GM19193 (cell line): ENCODE measurements around the gene LYST.

ENCODE experiments used
- POLR2A ChIP-seq: IDR thresholded peaks from 4 replicates; pipeline ENCODE4 v1.6.1; 2011; ENCODE audit not compliant: insufficient read depth, insufficient read length; ENCODE audit errors: extremely low read depth

LYST gene

GRCh38 chr1:235866205-235866912 lies at the start of gene LYST:
Gene LYST, minus strand, starts transcription at chr1:235866906. Its CDS starts 36,489 bp downstream, at chr1:235830417.
- no peak for TF ChIP-seq POLR2A

- TF ChIP-seq POLR2A: no peak
These were observed 46.6 kb upstream of the LYST start for GRCh38 chr1:235913311-235913710.

DNA sequence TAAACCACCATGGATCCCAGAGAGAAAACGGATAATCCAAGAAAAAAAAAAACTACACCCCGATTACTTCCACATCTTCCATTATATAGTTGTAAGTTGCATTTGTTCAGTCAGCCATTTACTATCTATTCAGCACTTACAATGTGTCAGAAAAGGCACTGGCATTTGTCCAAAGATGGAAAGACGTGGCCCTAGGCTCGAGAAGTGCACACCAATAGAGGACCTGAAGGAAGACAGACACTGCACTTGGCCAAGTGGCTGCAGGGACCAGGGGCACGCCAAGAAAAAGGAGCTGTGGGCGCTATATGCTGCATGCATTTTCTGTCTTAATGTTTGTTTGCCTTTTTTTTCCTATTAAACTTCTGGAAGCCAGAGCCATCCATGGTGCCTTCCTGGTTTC lies 45.2 kb upstream of the LYST start:
- no peak for TF ChIP-seq POLR2A

GRCh38 chr1:235911300-235911662 lies 44.6 kb upstream of the LYST start:
- TF ChIP-seq POLR2A: no peak

- TF ChIP-seq POLR2A: no peak
These were observed 43.9 kb upstream of the LYST start for GRCh38 chr1:235910357-235911299.

- no peak for TF ChIP-seq POLR2A
These were observed 42.2 kb upstream of the LYST start for GRCh38 chr1:235908742-235909520.

GRCh38 chr1:235907897-235908240 lies 41.2 kb upstream of the LYST start:
- no peak for TF ChIP-seq POLR2A

DNA sequence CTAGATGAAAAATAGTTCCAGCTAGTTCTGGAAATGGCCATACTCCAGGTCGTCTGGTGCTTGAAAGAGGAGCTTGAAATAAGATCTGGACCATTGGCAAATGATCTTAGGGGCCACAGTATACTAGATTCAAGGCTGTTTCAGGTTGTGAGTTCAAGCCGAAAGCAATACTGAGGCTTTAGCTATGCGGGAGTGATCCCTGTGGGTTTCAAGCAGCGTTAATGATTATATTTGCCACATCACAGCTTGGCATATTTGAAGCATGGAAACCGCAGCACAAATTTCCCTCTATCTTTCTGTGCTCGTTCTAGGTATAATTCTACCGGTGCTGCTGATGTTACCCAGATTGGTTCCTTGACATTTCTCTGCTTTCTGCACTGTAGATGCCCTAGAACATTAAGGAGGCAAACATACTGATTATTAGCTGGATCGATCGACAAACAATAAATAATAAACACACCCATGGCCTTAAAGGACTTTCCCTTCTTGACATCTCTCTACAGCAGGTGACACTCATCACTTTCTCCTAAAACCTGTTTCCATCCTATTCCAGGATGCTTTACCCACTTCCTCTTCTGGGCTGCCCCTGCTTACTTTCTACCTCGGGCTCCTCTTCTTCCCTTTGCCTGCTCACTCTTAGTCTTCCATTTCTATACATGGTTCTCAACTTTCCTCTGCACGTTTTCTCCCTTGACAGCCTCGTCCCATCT lies 40.6 kb upstream of the LYST start:
- TF ChIP-seq POLR2A: no peak

DNA sequence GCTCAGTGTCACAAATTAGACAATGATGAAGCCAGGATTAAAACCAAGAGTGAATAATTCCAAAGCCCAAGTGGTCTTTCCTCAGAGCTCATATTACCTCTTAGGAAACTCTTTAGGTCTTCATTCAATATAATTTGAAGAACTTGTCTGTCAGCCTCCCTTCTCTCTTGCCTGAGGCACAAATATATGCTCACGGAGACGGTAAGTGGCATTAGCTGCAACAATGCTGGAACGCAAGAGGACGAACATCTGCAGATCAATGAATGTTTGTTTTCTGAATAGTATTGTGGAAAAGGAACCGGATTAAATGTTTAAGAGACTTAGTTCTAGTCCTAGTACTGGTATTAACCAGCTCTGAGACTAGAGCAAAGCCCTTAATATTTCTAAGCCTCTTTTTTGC lies 39.7 kb upstream of the LYST start:
- TF ChIP-seq POLR2A: no peak

DNA sequence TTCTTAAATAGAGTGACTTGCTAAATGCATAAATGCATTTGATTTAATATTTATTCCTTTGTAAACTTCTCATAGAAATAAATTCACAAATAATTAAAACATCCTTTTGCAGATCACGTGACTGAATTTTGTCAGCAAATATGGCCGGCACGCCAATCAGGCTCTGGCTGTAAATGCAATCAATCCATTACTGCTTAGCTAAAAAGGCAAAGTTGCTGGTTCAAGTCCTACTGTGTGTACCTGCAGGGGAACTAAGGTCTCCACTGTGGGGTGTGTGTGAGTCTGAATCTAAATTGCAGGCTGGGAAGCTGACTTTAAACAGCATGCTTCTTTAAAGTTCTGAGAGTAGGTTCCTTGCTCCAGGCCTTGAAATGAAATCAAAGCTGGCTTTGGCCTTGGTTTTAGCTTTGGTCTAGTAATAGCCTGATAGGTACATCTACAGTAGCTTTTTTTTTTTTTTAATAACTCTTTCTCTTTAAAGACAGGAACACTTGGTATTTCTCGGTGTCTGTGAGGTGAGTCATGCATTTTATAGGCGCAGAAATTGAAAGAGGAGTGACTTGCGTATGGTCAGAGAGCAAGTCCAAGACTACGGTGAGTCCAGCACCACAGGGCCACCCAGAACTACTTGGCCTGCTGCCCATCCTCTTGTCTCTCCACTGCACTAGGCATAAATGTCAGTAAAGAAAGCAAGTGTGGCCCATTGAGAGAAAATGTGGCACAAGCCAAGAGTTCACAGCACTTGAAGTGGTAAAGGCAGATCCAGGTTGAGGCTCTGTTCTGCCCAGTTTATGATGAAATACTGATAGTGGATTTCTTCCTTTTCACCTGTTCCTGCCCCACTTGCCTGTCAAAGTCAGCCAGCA lies 36.2 kb upstream of the LYST start:
- TF ChIP-seq POLR2A: no peak

GRCh38 chr1:235901461-235901860 lies 34.8 kb upstream of the LYST start:
- no peak for TF ChIP-seq POLR2A

DNA sequence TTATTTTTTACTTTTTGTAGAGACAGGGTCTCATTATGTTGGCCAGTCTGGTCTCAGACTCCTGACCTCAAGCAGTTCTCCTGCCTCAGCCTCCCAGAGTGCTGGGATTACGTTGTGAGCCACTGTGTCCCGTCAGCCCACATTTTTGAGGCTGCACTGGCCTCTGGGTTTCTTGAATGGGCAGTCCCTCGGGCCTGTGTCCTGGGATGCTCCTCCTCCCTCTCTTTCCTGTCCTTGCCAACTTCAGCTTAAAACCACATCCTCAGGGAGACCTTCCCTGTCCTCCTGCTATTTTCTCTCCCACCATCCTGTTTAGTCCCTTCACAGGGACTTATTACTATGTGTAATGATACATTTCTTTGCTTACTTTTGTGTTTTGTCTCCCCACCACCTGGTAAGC lies 31.4 kb upstream of the LYST start:
- TF ChIP-seq POLR2A: no peak

DNA sequence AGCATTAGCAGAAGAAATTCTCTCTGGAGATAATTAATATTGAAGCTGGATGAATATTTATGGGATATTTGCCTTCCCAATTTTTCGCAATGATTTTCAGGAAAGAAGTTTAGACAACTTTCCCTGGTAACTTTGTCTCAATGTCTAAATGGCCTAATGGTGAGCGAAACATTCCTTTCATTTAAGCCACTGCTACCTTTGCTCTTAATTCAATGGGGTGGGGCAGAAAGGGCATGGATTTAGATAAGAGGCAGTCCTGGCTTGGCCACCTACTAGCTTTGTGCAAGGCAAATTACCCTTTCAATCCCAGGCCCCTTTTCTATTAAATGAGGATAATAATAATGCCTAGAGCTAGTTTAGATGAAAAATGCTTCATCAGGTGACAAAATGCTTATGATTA lies 27.1 kb upstream of the LYST start:
- no peak for TF ChIP-seq POLR2A

DNA sequence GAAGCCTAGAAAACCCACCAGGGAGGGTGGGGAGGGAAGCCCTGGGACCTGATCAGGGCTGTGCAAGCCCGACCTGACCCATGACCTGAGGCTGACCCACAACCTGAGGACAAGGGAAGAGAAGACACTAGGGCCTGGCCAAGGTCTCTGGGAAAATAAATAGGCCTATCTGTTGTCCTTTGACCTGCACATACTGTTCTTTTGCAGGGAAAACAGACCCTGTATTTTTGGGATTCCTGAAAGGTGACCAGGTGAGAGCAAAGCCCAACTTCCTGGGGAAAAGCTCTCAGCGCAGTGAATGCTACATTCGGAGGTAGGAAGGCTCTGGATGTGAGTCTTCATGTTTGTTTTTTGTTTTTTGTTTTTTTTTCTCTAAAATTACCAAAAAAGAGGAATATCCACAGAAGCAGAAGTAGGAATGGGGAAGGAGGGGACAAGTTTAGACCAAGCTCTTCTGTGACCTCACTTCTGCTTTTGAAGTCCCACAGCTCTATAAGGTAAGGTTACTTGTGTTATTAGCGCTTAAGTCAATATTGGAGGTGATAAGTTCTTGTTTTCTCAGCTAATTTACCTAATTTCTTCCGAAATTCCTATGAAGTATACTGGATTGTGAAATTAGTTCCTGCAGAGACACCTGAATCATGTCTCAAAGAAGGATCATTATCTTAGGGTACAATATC lies 26.2 kb upstream of the LYST start:
- TF ChIP-seq POLR2A: no peak

GRCh38 chr1:235892202-235892601 lies 25.5 kb upstream of the LYST start:
- no peak for TF ChIP-seq POLR2A
